Endothelial cell of umbilical vein (primary cell): Measurements from ENCODE around the gene THAP11. TPM values are rescaled to one million over a fixed set of nuclear protein-coding genes. Genes with fewer than 3 reads are reported as not detected.

ENCODE experiments used
- BruUV-seq: library from RNA; stranded (reverse); fragments of 400-500 nt; replicated peaks from 2 replicates; lab custom pipeline; 2021; lab: Mats Ljungman, UMichigan
- CTCF ChIA-PET: fragments of 300-600, 350-600 bp; sonication (Branson Sonifier 250); formaldehyde crosslinking; loops from one replicate; lab custom pipeline; 2021; ENCODE audit warnings: antibody characterized with exemption, inconsistent platforms; lab: Charles Lee
- POLR2A ChIA-PET: fragments of 300-600, 350-600 bp; sonication (Branson Sonifier 250); formaldehyde crosslinking; loops from one replicate; lab custom pipeline; 2021; ENCODE audit warnings: antibody characterized with exemption, inconsistent platforms; lab: Charles Lee
- DNase-seq: peaks from one replicate; pipeline ENCODE4 v3.0.0-alpha.2; 2011; ENCODE audit warnings: low read depth, low spot score
- FAIRE-seq: peaks from 2 replicates; lab custom pipeline; 2011; peaks lifted over from hg19 to GRCh38; lab: Jason Lieb, UNC
- H2AFZ ChIP-seq: 2 replicates; pipeline ENCODE4 v1.6.0; 2012; ENCODE audit warnings: low read depth, low read length, control low read depth, inconsistent platforms
- H3K27ac ChIP-seq: 2 replicates; pipeline ENCODE4 v1.5.1; 2011; ENCODE audit warnings: low read depth, mild to moderate bottlenecking, control low read depth, low read length, moderate library complexity; ENCODE audit not compliant: insufficient read depth
- H3K27me3 ChIP-seq, 2 experiments: 2 replicates each; pipeline versions ENCODE4 v1.6.0 to v1.6.1; 2011; ENCODE audit warnings: low read length in 2 of 2, mixed read lengths in 1 of 2; ENCODE audit not compliant: control insufficient read depth in 2 of 2, insufficient read depth in 2 of 2
- H3K36me3 ChIP-seq, 2 experiments: 2 replicates in 1 of 2; 3 replicates in 1 of 2; pipeline ENCODE4 v1.5.1; 2011; ENCODE audit warnings: low read length in 2 of 2, mild to moderate bottlenecking in 1 of 2, moderate library complexity in 1 of 2; ENCODE audit not compliant: control insufficient read depth in 2 of 2, insufficient read depth in 2 of 2; ENCODE audit errors: extremely low read depth in 1 of 2
- H3K4me1 ChIP-seq: 3 replicates; pipeline ENCODE4 v1.5.1; 2011; ENCODE audit warnings: mild to moderate bottlenecking, low read length; ENCODE audit not compliant: control insufficient read depth, insufficient read depth; ENCODE audit errors: extremely low read depth
- H3K4me2 ChIP-seq: 2 replicates; pipeline ENCODE4 v1.6.1; 2011; ENCODE audit warnings: low read length, control low read depth, mixed read lengths; ENCODE audit not compliant: insufficient read depth
- H3K4me3 ChIP-seq, 3 experiments: fragments of 200-600 bp in 1 of 3; sonication (generic), shearing (Covaris generic) in 1 of 3; replicated peaks in 1 of 3; 2 replicates each; pipeline ENCODE4 v1.5.1; 2011 to 2016; ENCODE audit warnings: control low read depth in 3 of 3, low read length in 3 of 3, mild to moderate bottlenecking in 2 of 3, inconsistent platforms in 1 of 3, low read depth in 1 of 3, moderate library complexity in 1 of 3; ENCODE audit not compliant: insufficient read depth in 1 of 3
- H3K79me2 ChIP-seq: 2 replicates; pipeline ENCODE4 v1.6.0; 2012; ENCODE audit warnings: low read length, inconsistent platforms; ENCODE audit not compliant: control insufficient read depth, insufficient read depth
- H3K9ac ChIP-seq: replicated peaks from 2 replicates; pipeline ENCODE3; 2011; ENCODE audit warnings: low read length, control low read depth; ENCODE audit not compliant: insufficient read depth; ENCODE audit errors: extremely low read depth
- H3K9me1 ChIP-seq: replicated peaks from 3 replicates; pipeline ENCODE4 v1.6.0; 2011; ENCODE audit warnings: mild to moderate bottlenecking, low read length; ENCODE audit not compliant: control insufficient read depth, insufficient read depth; ENCODE audit errors: extremely low read depth
- H3K9me3 ChIP-seq: replicated peaks from 2 replicates; pipeline ENCODE4 v1.5.1; 2012; ENCODE audit warnings: low read length, inconsistent platforms; ENCODE audit not compliant: control insufficient read depth, insufficient read depth
- H4K20me1 ChIP-seq: replicated peaks from 2 replicates; pipeline ENCODE3; 2011; ENCODE audit warnings: mild to moderate bottlenecking, low read length; ENCODE audit not compliant: control insufficient read depth, insufficient read depth; ENCODE audit errors: extremely low read depth
- CTCF ChIP-seq, 2 donors: IDR thresholded peaks; 1 replicate in 1 of 2; 2 replicates in 1 of 2; pipeline ENCODE4 v1.5.1; 2011; ENCODE audit warnings: low read length in 2 of 2, mild to moderate bottlenecking in 2 of 2, moderate library complexity in 2 of 2, control low read depth in 1 of 2, inconsistent platforms in 1 of 2, low read depth in 1 of 2; ENCODE audit not compliant: insufficient read depth in 1 of 2; ENCODE audit errors: extremely low read depth in 1 of 2
- EZH2 ChIP-seq: IDR thresholded peaks from 2 replicates; pipeline ENCODE4 v1.6.1; 2012; ENCODE audit warnings: borderline replicate concordance, low read depth, mild to moderate bottlenecking, moderate library complexity, low read length, inconsistent platforms; ENCODE audit not compliant: severe bottlenecking
- FOS ChIP-seq: IDR thresholded peaks from 2 replicates; pipeline ENCODE4 v1.6.1; 2011; ENCODE audit warnings: mild to moderate bottlenecking, low read length, moderate library complexity, borderline replicate concordance; ENCODE audit not compliant: insufficient read depth
- GATA2 ChIP-seq: IDR thresholded peaks from 2 replicates; pipeline ENCODE4 v1.7.0; 2011; ENCODE audit warnings: low read depth, mild to moderate bottlenecking, moderate library complexity, mixed read lengths, low read length; ENCODE audit not compliant: insufficient read length, insufficient read depth
- JUN ChIP-seq: IDR thresholded peaks from 2 replicates; pipeline ENCODE4 v1.6.1; 2011; ENCODE audit warnings: borderline replicate concordance, low read depth; ENCODE audit not compliant: insufficient read length, insufficient read depth
- MYC ChIP-seq: IDR thresholded peaks from one replicate; pipeline ENCODE4 v1.6.1; 2011; ENCODE audit warnings: mild to moderate bottlenecking, low read depth, low read length
- POLR2A ChIP-seq: IDR thresholded peaks from 2 replicates; pipeline ENCODE4 v1.6.1; 2012; ENCODE audit warnings: low read depth, mild to moderate bottlenecking, control low read depth, low read length
- POLR2AphosphoS5 ChIP-seq: IDR thresholded peaks from 2 replicates; pipeline ENCODE4 v1.6.1; 2012; ENCODE audit warnings: low read depth, mild to moderate bottlenecking, control low read depth, low read length, moderate library complexity; ENCODE audit not compliant: insufficient read depth
- dilution Hi-C: fragments of 300-500 bp; cut with MboI; formaldehyde crosslinking; loops from one replicate; pipeline ENCODE4 v1.15.0; 2019; ENCODE audit warnings: low sequenced_read_pairs; ENCODE audit not compliant: extremely low pct_ligation_motif_present
- intact Hi-C: fragments of 100-400 bp; cut with micrococcal nuclease; formaldehyde crosslinking; loops from one replicate; pipeline ENCODE4 v1.10.0; 2022
- polyA plus RNA-seq, 4 experiments: library from polyadenylated mRNA; depleted of rRNA in 3 of 4; stranded (reverse) in 3 of 4; unstranded in 1 of 4; fragments of >200 nt; gene quantifications; 2 replicates each; pipeline versions ENCODE4 v1.2.1 to v1.2.3, GENCODE V29; 2011 to 2012; ENCODE audit warnings: missing spikeins in 1 of 4
- total RNA-seq: library from RNA; stranded (reverse); gene quantifications from 2 replicates; pipeline ENCODE4 v1.2.3, GENCODE V29; 2021
- TF ChIP-seq, protein P1 (sequence below): IDR thresholded peaks from 2 replicates; pipeline ENCODE4 v1.6.1; 2011; ENCODE audit not compliant: insufficient read depth, insufficient read length

The THAP11 gene
- total and polyA plus RNA-seq, 2 donors (not counting 3 experiments of a cell fraction or from before 2014, with no cell fraction given), result 24.0 to 25.9 TPM

DNA sequence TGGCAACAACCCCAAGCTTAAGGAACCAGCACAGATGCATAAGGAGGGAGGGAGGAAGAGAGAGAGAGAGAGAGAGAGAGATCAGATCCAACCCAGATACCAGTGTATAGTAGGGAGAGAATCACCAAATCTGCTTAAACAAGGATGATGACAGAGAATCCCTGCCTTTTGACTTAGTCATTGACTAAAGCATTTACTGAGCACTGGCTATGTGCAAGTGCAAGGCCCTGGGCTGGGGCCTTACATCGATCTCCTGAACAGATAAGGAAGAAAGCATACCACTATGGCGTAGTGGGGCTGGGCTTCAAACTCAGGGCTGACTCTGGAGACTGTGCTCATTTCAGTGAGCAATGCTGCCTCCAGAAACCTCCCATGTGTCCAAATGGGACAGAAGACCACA, 19.6 kb upstream of the THAP11 start:
- no peak overlapping the region for H3K27ac ChIP-seq
- H3K79me2 ChIP-seq, result no peaks in the 10 kb centered on the region
- peaks cover 0 to 6% of the 10 kb centered on the region in 2 experiments for H3K36me3 ChIP-seq
- CTCF ChIA-PET, result no interaction called here
- H2AFZ ChIP-seq, result no peak overlapping the region
- POLR2A ChIA-PET, result no interaction called here
- H3K4me1 ChIP-seq, result no peaks in the 10 kb centered on the region
- TF ChIP-seq CTCF (IDR thresholded peaks at IDR 0.05; ENCODE audit: extremely low read depth in 1 of 2, insufficient read depth in 1 of 2, low read depth in 1 of 2, low read length in 2 of 2) (no peak), FOS (no peak), POLR2AphosphoS5 (no peak), POLR2A (no peak), GATA2 (no peak), EZH2 (no peak), JUN (no peak), MYC (no peak)
- TF ChIP-seq, protein P1, sequence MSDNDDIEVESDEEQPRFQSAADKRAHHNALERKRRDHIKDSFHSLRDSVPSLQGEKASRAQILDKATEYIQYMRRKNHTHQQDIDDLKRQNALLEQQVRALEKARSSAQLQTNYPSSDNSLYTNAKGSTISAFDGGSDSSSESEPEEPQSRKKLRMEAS, result no peak
- no peaks in the 10 kb centered on the region for H3K27me3 ChIP-seq
- BruUV-seq, result no TSS peak
- dilution Hi-C loops, result no loop called here
- no peaks in the 10 kb centered on the region for H3K9me1 ChIP-seq
- intact Hi-C loops, result no loop called here
- H3K4me3 ChIP-seq, result no peak overlapping the region
- H3K9me3 ChIP-seq, result no peaks in the 10 kb centered on the region
- FAIRE-seq (no peak), DNase-seq (no peak)
- H3K4me2 ChIP-seq, result no peak overlapping the region
- no peak overlapping the region for H3K9ac ChIP-seq
- no peaks in the 10 kb centered on the region for H4K20me1 ChIP-seq
